Suprapubic skin (tissue), 4 donors: ENCODE measurements around the gene OXTR.

Experiments used
- CTCF ChIP-seq, 2 donors: fragments of 200-600 bp in 1 of 2; fragments of 450-650 bp in 1 of 2; sonication (generic) in 1 of 2; IDR thresholded peaks; one replicate each; pipeline ENCODE4 v1.5.1; 2016 to 2019; ENCODE audit warnings: antibody characterized with exemption in 2 of 2, mild to moderate bottlenecking in 1 of 2, moderate library complexity in 1 of 2
- EP300 ChIP-seq: sonication (generic); formaldehyde crosslinking; IDR thresholded peaks from one replicate; pipeline ENCODE4 v1.6.1; 2017; ENCODE audit warnings: antibody characterized with exemption
- POLR2A ChIP-seq, 2 donors: fragments of 450-650 bp; IDR thresholded peaks; one replicate each; pipeline ENCODE4 v1.6.1; 2017; ENCODE audit warnings: antibody characterized with exemption in 2 of 2, mild to moderate bottlenecking in 2 of 2, moderate library complexity in 2 of 2
- POLR2AphosphoS5 ChIP-seq, 3 donors: sonication (generic); formaldehyde crosslinking; IDR thresholded peaks; one replicate each; pipeline ENCODE4 v1.6.1; 2017; ENCODE audit warnings: antibody characterized with exemption in 3 of 3

- no peak for TF ChIP-seq POLR2AphosphoS5 (IDR thresholded peaks at IDR 0.05)
- TF ChIP-seq CTCF (IDR thresholded peaks at IDR 0.05): no peak
- TF ChIP-seq POLR2A (IDR thresholded peaks at IDR 0.05): no peak
- TF ChIP-seq EP300: no peak
Observed at GRCh38 chr3:8760506-8760905, 8.9 kb downstream of the OXTR start.
